K562 (cell line): ENCODE data around the gene SIGMAR1. TPM values are rescaled to one million over a fixed set of nuclear protein-coding genes. Genes with fewer than 3 reads are reported as not detected.

Source experiments
- ATAC-seq: fragments of 200-7000 bp; cut with Tn5 transposase; 3 replicates; pipeline ENCODE4 v1.9.1; 2020; ENCODE audit warnings: moderate library complexity
- BruUV-seq: library from RNA; stranded (reverse); fragments of 400-500 nt; replicated peaks from 2 replicates; lab custom pipeline; 2021; lab: Mats Ljungman, UMichigan
- CTCF ChIA-PET: fragments of 300-600 bp; formaldehyde crosslinking; extraction: SDS; loops from one replicate; lab custom pipeline; 2021; ENCODE audit warnings: low intra/inter-chr PET ratio; lab: Yijun Ruan, JAX
- POLR2A ChIA-PET: fragments of 300-600, 350-650 bp; sonication (Branson Sonifier 250); formaldehyde crosslinking; extraction: SDS; loops from one replicate; lab custom pipeline; 2021; ENCODE audit warnings: antibody characterized with exemption, inconsistent platforms; lab: Yijun Ruan, JAX
- DNase-seq, 4 experiments: peaks; one replicate each; pipeline versions ENCODE4 v3.0.0 to v3.0.0-alpha.2; 2011 to 2018; ENCODE audit warnings: low spot score in 3 of 4, mixed read lengths in 3 of 4; ENCODE audit errors: extremely low read depth in 1 of 4
- FAIRE-seq: peaks from 2 replicates; lab custom pipeline; 2011; peaks lifted over from hg19 to GRCh38; lab: Jason Lieb, UNC
- H2AFZ ChIP-seq: 2 replicates; pipeline ENCODE4 v1.6.0; 2011; ENCODE audit warnings: low read depth, low read length, control low read depth, inconsistent platforms
- H3K27ac ChIP-seq: fragments of 200-600 bp; 3 replicates; pipeline ENCODE4 v1.8.0; 2011; ENCODE audit warnings: low read depth, mild to moderate bottlenecking, control low read depth, inconsistent platforms, low read length, moderate library complexity, mixed read lengths; ENCODE audit errors: extremely low read depth
- H3K27me3 ChIP-seq, 2 experiments: fragments of 300-600 bp in 1 of 2; 2 replicates in 1 of 2; 3 replicates in 1 of 2; pipeline versions ENCODE4 v1.6.0 to v1.8.0; 2011; ENCODE audit warnings: inconsistent platforms in 2 of 2, low read length in 2 of 2, mild to moderate bottlenecking in 1 of 2, mixed read lengths in 1 of 2, moderate library complexity in 1 of 2; ENCODE audit not compliant: control insufficient read depth in 2 of 2, insufficient read depth in 2 of 2
- H3K36me3 ChIP-seq: fragments of 300-600 bp; 3 replicates; pipeline ENCODE4 v1.8.0; 2011; ENCODE audit warnings: mild to moderate bottlenecking, low read length, inconsistent platforms; ENCODE audit not compliant: control insufficient read depth, insufficient read depth
- H3K4me1 ChIP-seq, 2 experiments: fragments of 200-600 bp in 1 of 2; replicated peaks in 1 of 2; 2 replicates in 1 of 2; 3 replicates in 1 of 2; pipeline versions ENCODE4 v1.5.1 to v1.8.0; 2011; ENCODE audit warnings: inconsistent platforms in 2 of 2, low read length in 2 of 2, mild to moderate bottlenecking in 1 of 2, mixed read lengths in 1 of 2, moderate library complexity in 1 of 2; ENCODE audit not compliant: control insufficient read depth in 2 of 2, insufficient read depth in 2 of 2
- H3K4me2 ChIP-seq: 2 replicates; pipeline ENCODE4 v1.6.1; 2011; ENCODE audit warnings: low read length, control low read depth, inconsistent platforms, mixed read lengths; ENCODE audit not compliant: insufficient read depth
- H3K4me3 ChIP-seq: fragments of 200-600 bp; sonication (generic), shearing (Covaris generic); 2 replicates; pipeline ENCODE4 v1.5.1; 2016; ENCODE audit warnings: control low read depth, inconsistent platforms
- H3K79me2 ChIP-seq: fragments of 200-600 bp; 3 replicates; pipeline ENCODE4 v1.8.0; 2011; ENCODE audit warnings: low read length, inconsistent platforms; ENCODE audit not compliant: control insufficient read depth, insufficient read depth
- H3K9ac ChIP-seq, 2 experiments: 2 replicates each; pipeline versions ENCODE4 v1.6.0 to v1.6.1; 2011; ENCODE audit warnings: low read depth in 2 of 2, low read length in 2 of 2, control low read depth in 1 of 2, inconsistent platforms in 1 of 2, mild to moderate bottlenecking in 1 of 2, mixed read lengths in 1 of 2; ENCODE audit not compliant: insufficient read depth in 1 of 2
- H3K9me1 ChIP-seq: one replicate; pipeline ENCODE4 v1.6.0; 2011; ENCODE audit warnings: inconsistent platforms, mild to moderate bottlenecking, low read length, moderate library complexity; ENCODE audit not compliant: control insufficient read depth, insufficient read depth
- H3K9me3 ChIP-seq: replicated peaks from 2 replicates; pipeline ENCODE4 v1.5.1; 2011; ENCODE audit warnings: low read depth, low read length, inconsistent platforms; ENCODE audit not compliant: control insufficient read depth, insufficient read depth
- H4K20me1 ChIP-seq: replicated peaks from 2 replicates; pipeline ENCODE4 v1.6.1; 2011; ENCODE audit warnings: low read length, inconsistent platforms, mixed read lengths; ENCODE audit not compliant: control insufficient read depth, insufficient read depth
- FOXP4 ChIP-seq: sonication (generic); formaldehyde crosslinking; IDR thresholded peaks from 2 replicates; pipeline ENCODE4 v1.8.0; 2022; ENCODE audit warnings: mild to moderate bottlenecking, missing genetic modification reagents, borderline replicate concordance
- ZNF512 ChIP-seq: IDR thresholded peaks from 2 replicates; pipeline ENCODE4 v1.6.1; 2016; ENCODE audit warnings: missing genetic modification characterization, missing compliant biosample characterization
- WGBS: fragments of 100-300 bp; shearing (Covaris generic); methylation state at CpG from one replicate; pipeline ENCODE4 v1.1.6; 2016; ENCODE audit warnings: low coverage, mixed read lengths; ENCODE audit not compliant: insufficient coverage; ENCODE audit errors: missing lambda C conversion rate; 5-methylcytosine and 5-hydroxymethylcytosine counted together
- in situ Hi-C: fragments of 300-500 bp; cut with MboI; formaldehyde crosslinking; loops from 4 replicates; pipeline ENCODE4 v1.15.0; 2018; ENCODE audit warnings: inconsistent platforms, mixed read lengths
- intact Hi-C: fragments of 100-400 bp; cut with micrococcal nuclease; formaldehyde crosslinking; loops from 2 replicates; pipeline ENCODE4 v1.14.2; 2022
- polyA plus RNA-seq, 8 experiments: library from polyadenylated mRNA; depleted of rRNA in 4 of 8; stranded (reverse) in 5 of 8; unstranded in 3 of 8; fragments of >200 nt; fragmentation: Nextera tagmentation in 2 of 8; fragmentation: Illumina TruSeq in 1 of 8; extraction: Ambion mirVana in 2 of 8; extraction: Trizol in 1 of 8; gene quantifications; 2 replicates each; pipeline versions ENCODE4 v1.2.1 to v1.2.3, GENCODE V29; 2011 to 2014; ENCODE audit warnings: inconsistent platforms in 1 of 8, missing spikeins in 1 of 8
- total RNA-seq, 7 experiments: library from RNA; depleted of rRNA in 6 of 7; stranded (reverse); fragments of >200 nt in 6 of 7; fragmentation: Illumina TruSeq in 2 of 7; extraction: Trizol in 2 of 7; gene quantifications; 2 replicates each; pipeline versions ENCODE4 v1.2.1 to v1.2.3, GENCODE V29; 2011 to 2021; ENCODE audit warnings: low replicate concordance in 1 of 7

SIGMAR1 gene
- total and polyA plus RNA-seq, 9 of the 15 experiments (the other 6 are each of a cell fraction or from before 2014, with no cell fraction given): 6.9 to 80.0 (median 35.2) TPM

GRCh38 chr9:34627716-34628655, 9.6 kb downstream of the SIGMAR1 start:
- Histone ChIP-seq H3K4me2 (peak overlapping the region; percentile 58), H3K9me1 (no peaks in the 10 kb centered on the region), H3K9me3 (no peaks in the 10 kb centered on the region), H3K4me1 (peaks cover 0 to 24% of the 10 kb centered on the region in 2 experiments; a peak in 3 of 5 replicates), H3K4me3 (peak overlapping the region; percentile 18), H3K27me3 (peaks cover 14 to 55% of the 10 kb centered on the region in 2 experiments; a peak in 4 of 5 replicates), H4K20me1 (no peaks in the 10 kb centered on the region), H3K9ac (no peak overlapping the region), H2AFZ (0 out of 2 replicates have a peak overlapping the region, but pooled peaks have one; percentile 32), H3K36me3 (no peaks in the 10 kb centered on the region), H3K27ac (no peak overlapping the region), H3K79me2 (no peaks in the 10 kb centered on the region)
- in situ Hi-C loops: no loop called here
- ATAC-seq: no peak
- 2% methylated on average over 8 of the region's 20 CpGs for WGBS
- POLR2A ChIA-PET: no interaction called here
- DNase-seq: no peak
- intact Hi-C loops: loop anchor here (2.0 kb wide), 1 partner anchor 29 kb away; no protein-coding TSS in a partner anchor
- CTCF ChIA-PET: no interaction called here
- BruUV-seq: no TSS peak
- peak; percentile 23; the same call in 1 of the 2 replicates for TF ChIP-seq ZNF512
- no peak for TF ChIP-seq FOXP4 (CRISPR knock-in tag)
- no peak for FAIRE-seq
